Fibroblast of skin of right quadriceps (primary cell): ENCODE results near the gene EIF4G1.

Experiments
- DNase-seq: peaks from one replicate; pipeline ENCODE4 v3.0.0-alpha.2; 2013

EIF4G1 gene

DNA sequence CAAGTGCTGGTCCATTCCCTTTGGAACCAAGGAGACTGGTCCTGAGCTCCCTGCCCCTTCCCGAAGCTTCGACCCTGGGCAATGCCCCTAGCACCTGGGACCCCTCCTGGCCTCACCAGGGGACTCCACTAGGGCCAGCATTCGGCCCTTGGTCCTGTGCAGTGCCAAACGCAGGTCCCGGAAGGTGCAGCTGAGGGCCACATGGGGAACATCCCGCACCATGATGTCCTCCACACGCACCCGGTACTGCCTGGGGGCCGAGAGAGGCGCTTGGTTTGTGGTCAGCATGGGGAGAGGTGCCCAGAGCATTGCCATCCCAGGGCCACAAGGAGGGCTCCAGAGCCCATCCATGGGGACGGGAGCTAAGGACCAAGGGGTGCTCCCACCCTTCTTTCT is 39.1 kb downstream of the EIF4G1 start:
- no peak for DNase-seq

- DNase-seq: no peak
Measured at GRCh38 chr3:184354121-184354728, 39.8 kb downstream of the EIF4G1 start.

DNA sequence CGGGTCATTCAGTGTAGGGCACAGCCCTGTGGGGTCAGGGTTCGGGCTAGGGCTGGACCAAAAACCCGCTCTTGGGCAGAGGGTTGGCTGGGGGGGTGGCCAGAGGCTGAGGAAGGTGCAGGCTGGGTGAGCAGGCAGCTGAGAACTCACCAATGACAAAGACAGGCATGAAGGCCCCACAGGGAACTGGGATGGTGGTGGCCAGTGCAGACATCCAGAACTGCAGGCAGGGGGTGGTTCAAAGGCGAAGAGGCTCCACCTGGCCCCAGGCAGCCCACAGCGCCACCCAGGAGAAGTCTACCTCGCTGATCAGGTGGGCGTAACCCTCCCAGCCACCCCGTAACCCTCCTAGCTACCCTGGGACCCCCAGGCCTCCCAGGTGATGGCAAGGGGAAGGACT is 40.3 kb downstream of the EIF4G1 start:
- no peak for DNase-seq

GRCh38 chr3:184355261-184356040 is 41.0 kb downstream of the EIF4G1 start:
- DNase-seq: no peak

- no peak for DNase-seq
Measured at GRCh38 chr3:184357248-184358123, 43.1 kb downstream of the EIF4G1 start.

- no peak for DNase-seq
Measured at GRCh38 chr3:184358124-184358767, 43.8 kb downstream of the EIF4G1 start.

GRCh38 chr3:184358921-184359350 is 44.5 kb downstream of the EIF4G1 start:
- DNase-seq: no peak

- DNase-seq: no peak
Measured at GRCh38 chr3:184359610-184360009, 45.2 kb downstream of the EIF4G1 start.

- no peak for DNase-seq
Measured at GRCh38 chr3:184360070-184360928, 45.9 kb downstream of the EIF4G1 start.

- no peak for DNase-seq
Measured at GRCh38 chr3:184360929-184361531, 46.6 kb downstream of the EIF4G1 start.

- peak; percentile 57 for DNase-seq
Measured at GRCh38 chr3:184361532-184361931, 47.1 kb downstream of the EIF4G1 start, which contains the start of the genes CLCN2 and POLR2H. TSS of gene CLCN2 (minus strand) at chr3:184361605. CDS start at chr3:184361479, 126 bp downstream. TSS of gene POLR2H (plus strand) at chr3:184361710. CDS start at chr3:184363493, 1,783 bp downstream.

DNA sequence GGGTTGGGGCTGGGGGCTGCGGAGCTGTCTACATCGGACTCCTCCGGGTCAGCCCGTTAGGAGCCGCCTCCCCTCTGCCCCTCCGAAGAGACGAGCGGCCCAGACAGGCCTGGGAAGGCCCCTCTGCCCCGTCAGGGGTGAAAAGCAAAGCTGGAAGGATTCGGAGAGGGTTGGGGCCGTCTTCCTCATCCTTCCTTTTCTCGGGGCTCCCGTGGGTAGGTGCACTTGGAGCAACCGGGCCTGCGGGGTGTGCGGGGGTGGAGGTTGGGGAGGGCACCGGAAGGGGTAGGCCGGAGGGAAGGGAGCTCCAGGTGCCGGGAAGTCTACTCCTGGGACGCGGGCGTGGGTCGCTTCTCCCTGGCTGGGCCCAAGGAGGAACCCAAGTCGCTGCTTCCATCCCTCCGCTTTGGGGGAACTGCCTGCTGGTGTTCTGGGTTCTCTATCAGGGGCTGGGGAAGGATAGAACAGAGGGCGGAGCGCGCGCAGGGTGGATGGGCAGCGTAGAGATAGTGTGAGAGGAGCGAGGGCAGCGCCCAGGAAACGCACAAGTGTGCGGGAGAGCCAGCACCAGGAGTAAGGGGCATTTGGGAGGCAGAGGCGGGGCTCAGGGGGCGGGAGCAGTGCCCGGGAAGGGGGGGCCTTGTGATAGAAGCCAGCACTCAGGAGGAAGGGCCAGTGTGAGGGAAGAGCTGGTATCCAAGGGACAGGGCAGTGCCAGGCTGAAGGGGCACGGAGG is 47.7 kb downstream of the EIF4G1 start:
- DNase-seq: no peak

- peak; percentile 97 for DNase-seq
Measured at GRCh38 chr3:184362668-184363546, 48.5 kb downstream of the EIF4G1 start.

DNA sequence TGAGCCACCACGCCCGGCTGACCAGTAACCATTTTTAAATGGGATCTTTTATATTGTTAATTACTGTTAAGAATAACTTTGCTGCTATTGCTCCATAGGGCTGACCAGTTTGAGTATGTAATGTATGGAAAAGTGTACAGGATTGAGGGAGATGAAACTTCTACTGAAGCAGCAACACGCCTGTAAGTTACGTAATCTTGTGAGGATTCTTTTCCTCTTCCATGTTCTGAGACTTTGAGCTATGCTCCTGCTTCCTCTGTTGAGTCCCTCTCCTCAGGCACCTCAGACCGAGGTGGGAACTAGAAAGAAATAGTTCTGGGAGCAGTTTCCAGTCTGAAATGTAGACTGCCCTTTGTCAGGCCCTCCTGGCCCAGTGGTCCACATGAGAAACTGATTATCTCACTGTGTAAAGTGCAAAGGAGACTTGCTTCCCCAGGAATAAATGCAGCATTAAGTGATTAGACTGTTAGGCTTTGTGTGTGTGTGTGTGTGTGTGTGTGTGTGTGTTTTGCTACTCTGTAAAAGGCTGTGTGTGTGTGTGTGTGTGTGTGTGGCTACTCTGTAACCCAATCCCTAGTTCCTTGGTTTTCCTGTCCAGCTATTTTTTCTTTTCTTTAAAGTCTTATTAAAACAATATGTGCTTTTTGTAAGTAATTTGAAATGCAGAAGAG is 52.3 kb downstream of the EIF4G1 start:
- DNase-seq: peak; percentile 65

GRCh38 chr3:184368116-184368515 is 53.7 kb downstream of the EIF4G1 start:
- DNase-seq: no peak

DNA sequence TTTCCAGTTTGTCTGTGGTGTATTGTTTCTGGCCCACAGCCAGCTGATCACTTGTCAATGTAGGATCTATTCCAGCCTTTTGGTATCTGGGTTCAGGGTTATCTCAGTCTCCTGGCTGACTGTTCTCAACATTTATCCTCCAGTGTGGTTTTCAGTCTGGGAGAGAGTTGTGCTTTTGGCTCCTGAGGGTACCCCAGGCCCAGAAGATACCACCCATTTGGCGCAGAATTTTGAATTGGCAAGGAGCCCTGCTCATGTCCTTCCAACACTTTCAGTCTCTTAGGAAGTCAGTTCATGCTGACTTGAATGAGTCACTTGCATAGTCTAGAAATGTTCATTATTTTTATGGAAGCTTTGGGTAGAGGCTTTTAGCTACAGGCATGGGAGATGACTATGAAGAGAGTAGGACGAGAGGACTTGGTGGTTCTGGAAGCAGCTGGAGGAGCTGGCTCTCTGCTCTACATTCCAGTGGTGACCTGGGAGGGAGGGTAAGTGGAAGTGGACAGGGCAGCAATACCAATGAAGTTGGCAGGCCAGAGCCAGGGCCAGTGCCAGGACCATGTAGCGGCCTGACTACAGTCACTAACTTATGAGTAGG is 54.3 kb downstream of the EIF4G1 start:
- DNase-seq: peak; percentile 58

DNA sequence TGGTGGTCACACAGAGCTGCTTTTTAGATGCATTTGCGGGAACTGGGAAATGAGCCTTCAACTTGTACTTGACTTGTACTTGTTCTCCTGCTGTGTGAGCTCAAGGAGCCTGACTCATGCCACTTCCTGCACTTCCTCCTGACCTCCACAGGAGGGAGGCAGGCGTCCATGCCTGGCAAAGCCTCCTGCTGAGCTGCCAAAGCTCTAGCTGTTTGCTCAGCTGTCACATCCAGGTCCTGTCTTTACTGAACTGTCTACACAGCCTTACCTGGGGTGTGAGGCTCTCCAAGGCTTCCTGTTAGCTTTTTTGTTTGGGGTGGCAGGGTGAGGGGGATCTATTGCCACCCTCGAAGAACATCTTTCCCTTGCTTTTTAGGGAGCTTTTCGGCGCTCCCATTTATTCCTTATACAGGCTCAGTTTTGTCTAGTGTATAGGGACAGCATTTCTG is 57.2 kb downstream of the EIF4G1 start:
- DNase-seq: peak; percentile 82

DNA sequence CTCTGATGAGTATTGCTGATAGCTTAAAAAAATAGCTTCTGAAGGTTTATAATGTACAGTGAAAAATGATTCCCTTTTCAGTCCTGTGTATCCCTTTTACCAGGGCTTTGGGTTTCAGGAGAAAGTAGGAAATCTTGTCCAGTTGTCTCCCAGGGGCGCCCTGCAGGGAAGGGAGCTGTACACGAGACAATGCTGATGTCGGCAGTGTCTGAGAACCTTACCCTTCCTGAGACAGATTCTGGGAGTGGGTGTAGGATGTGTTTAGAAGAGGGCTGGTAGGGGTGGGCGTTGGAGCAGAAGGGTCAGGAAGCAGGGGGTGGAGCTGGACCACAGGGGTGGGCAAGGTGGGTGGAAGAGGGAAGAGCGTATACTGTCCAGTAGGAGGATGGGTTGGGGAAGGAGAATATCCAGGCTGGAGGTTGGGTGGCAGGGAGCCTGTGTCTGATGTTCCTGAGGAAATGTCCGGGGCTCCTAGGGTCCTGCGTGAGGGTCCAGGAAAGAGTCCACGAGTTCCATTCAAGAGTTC is 58.0 kb downstream of the EIF4G1 start:
- DNase-seq: no peak
